ENCODE measurements around the gene SFRP2. TPM values are rescaled to one million over a fixed set of nuclear protein-coding genes. Genes with fewer than 3 reads are reported as not detected.

The SFRP2 gene
- total and polyA plus RNA-seq, 4 donors, result 0.08 to 0.09 TPM; not detected in 2

- TF ChIP-seq FOXA1 (IDR thresholded peaks at IDR 0.05), result no peak
- TF ChIP-seq FOXA2 (IDR thresholded peaks at IDR 0.05), result no peak
- no peak for TF ChIP-seq RXRA (IDR thresholded peaks at IDR 0.05)
- peaks cover 0 to 14% (median 1%) of the 10 kb centered on the region in 4 donors for H3K27me3 ChIP-seq (ENCODE audit: control insufficient read depth in 4 of 4, insufficient read depth in 4 of 4, low read length in 3 of 4)
- peak within 1 kb of the TSS in 1 of 3 donors; percentile 56 for H3K4me3 ChIP-seq (ENCODE audit: low read depth in 1 of 3, low read length in 3 of 3)
- no peaks in the 10 kb centered on the region for H3K9me3 ChIP-seq (ENCODE audit: control insufficient read depth in 4 of 4, low read length in 3 of 4)
- 10% methylated on average over 76 of the region's 76 CpGs for WGBS
- peaks cover 0 to 9% (median 4%) of the 10 kb centered on the region in 4 donors for H3K4me1 ChIP-seq (ENCODE audit: control insufficient read depth in 4 of 4, insufficient read depth in 4 of 4, low read length in 3 of 4)
- H3K36me3 ChIP-seq (ENCODE audit: control insufficient read depth in 4 of 4, insufficient read depth in 3 of 4, low read depth in 1 of 4, low read length in 3 of 4), result no peaks in the 10 kb centered on the region
- no peak for DNase-seq (ENCODE audit: low spot score)
- H3K27ac ChIP-seq (ENCODE audit: low read depth in 1 of 2, low read length in 2 of 2), result no peak within 1 kb of the TSS
- no peak within 1 kb of the TSS for H3K9ac ChIP-seq (ENCODE audit: low read depth in 1 of 2, low read length in 2 of 2)
Observed at GRCh38 chr4:153759407-153760316, 29.2 kb downstream of the SFRP2 start, which contains the start of gene RNF175. Gene RNF175, minus strand, starts transcription at chr4:153760024. Its CDS starts 162 bp downstream, at chr4:153759862.

GRCh38 chr4:153758688-153759406, 30.0 kb downstream of the SFRP2 start:
- TF ChIP-seq JUND (IDR thresholded peaks at IDR 0.05), result no peak
- TF ChIP-seq HNF4G (IDR thresholded peaks at IDR 0.05), result no peak
- no peak for TF ChIP-seq SP1 (IDR thresholded peaks at IDR 0.05)
- TF ChIP-seq RXRA (IDR thresholded peaks at IDR 0.05), result no peak
- TF ChIP-seq FOXA1 (IDR thresholded peaks at IDR 0.05), result no peak
- TF ChIP-seq ZBTB33 (IDR thresholded peaks at IDR 0.05), result no peak
- no peak for TF ChIP-seq TAF1 (conservative IDR thresholded peaks at IDR 0.05)
- no peak for DNase-seq (ENCODE audit: low spot score)
- H3K4me1 ChIP-seq (ENCODE audit: control insufficient read depth in 4 of 4, insufficient read depth in 4 of 4, low read length in 3 of 4), result peaks cover 0 to 9% (median 4%) of the 10 kb centered on the region in 4 donors
- no peaks in the 10 kb centered on the region for H3K36me3 ChIP-seq (ENCODE audit: control insufficient read depth in 4 of 4, insufficient read depth in 3 of 4, low read depth in 1 of 4, low read length in 3 of 4)
- H3K27ac ChIP-seq (ENCODE audit: low read depth in 1 of 2, low read length in 2 of 2), result no peak overlapping the region
- peaks cover 0 to 14% (median 1%) of the 10 kb centered on the region in 4 donors for H3K27me3 ChIP-seq (ENCODE audit: control insufficient read depth in 4 of 4, insufficient read depth in 4 of 4, low read length in 3 of 4)
- 40% methylated on average over 15 of the region's 15 CpGs for WGBS
- no peaks in the 10 kb centered on the region for H3K9me3 ChIP-seq (ENCODE audit: control insufficient read depth in 4 of 4, low read length in 3 of 4)
- no peak overlapping the region for H3K4me3 ChIP-seq (ENCODE audit: low read depth in 1 of 3, low read length in 3 of 3)
- no peak overlapping the region for H3K9ac ChIP-seq (ENCODE audit: low read depth in 1 of 2, low read length in 2 of 2)

- Histone ChIP-seq H3K9me3 (ENCODE audit: control insufficient read depth in 4 of 4, low read length in 3 of 4) (no peaks in the 10 kb centered on the region), H3K9ac (ENCODE audit: low read depth in 1 of 2, low read length in 2 of 2) (no peak overlapping the region), H3K27me3 (ENCODE audit: control insufficient read depth in 4 of 4, insufficient read depth in 4 of 4, low read length in 3 of 4) (peaks cover 0 to 14% (median 1%) of the 10 kb centered on the region in 4 donors), H3K36me3 (ENCODE audit: control insufficient read depth in 4 of 4, insufficient read depth in 3 of 4, low read depth in 1 of 4, low read length in 3 of 4) (no peaks in the 10 kb centered on the region), H3K4me1 (ENCODE audit: control insufficient read depth in 4 of 4, insufficient read depth in 4 of 4, low read length in 3 of 4) (peaks cover 0 to 9% (median 4%) of the 10 kb centered on the region in 4 donors), H3K4me3 (ENCODE audit: low read depth in 1 of 3, low read length in 3 of 3) (no peak overlapping the region), H3K27ac (ENCODE audit: low read depth in 1 of 2, low read length in 2 of 2) (no peak overlapping the region)
- no peak for DNase-seq (ENCODE audit: low spot score)
- 83% methylated on average over 2 of the region's 2 CpGs for WGBS
- TF ChIP-seq YY1 (IDR thresholded peaks at IDR 0.05), result no peak
- TF ChIP-seq HNF4A (conservative IDR thresholded peaks at IDR 0.05), result no peak
- no peak for TF ChIP-seq FOXA2 (IDR thresholded peaks at IDR 0.05)
- TF ChIP-seq MAX (IDR thresholded peaks at IDR 0.05), result no peak
- TF ChIP-seq JUND (IDR thresholded peaks at IDR 0.05), result no peak
- no peak for TF ChIP-seq CTCF (IDR thresholded peaks at IDR 0.05; ENCODE audit: low read depth, low read length, missing input control)
- TF ChIP-seq ZBTB33 (IDR thresholded peaks at IDR 0.05), result no peak
- no peak for TF ChIP-seq GABPA (IDR thresholded peaks at IDR 0.05 in 1 of 2, conservative IDR thresholded peaks at IDR 0.05 in 1 of 2)
- TF ChIP-seq RAD21 (IDR thresholded peaks at IDR 0.05), result no peak
- no peak for TF ChIP-seq SP1 (IDR thresholded peaks at IDR 0.05)
- no peak for TF ChIP-seq TAF1 (conservative IDR thresholded peaks at IDR 0.05)
- no peak for TF ChIP-seq NR2F2 (IDR thresholded peaks at IDR 0.05)
- TF ChIP-seq HNF4G (IDR thresholded peaks at IDR 0.05), result no peak
- TF ChIP-seq ATF3 (IDR thresholded peaks at IDR 0.05), result no peak
- no peak for TF ChIP-seq FOXA1 (IDR thresholded peaks at IDR 0.05)
Observed at GRCh38 chr4:153758136-153758535, 30.7 kb downstream of the SFRP2 start.
